Activated CD4-positive, alpha-beta T cell treated with anti-CD3 and anti-CD28 coated beads, Interleukin-2, amount 50 U/mL, for 24 hours (primary cell): ENCODE measurements around the gene HSPA1A.
"Not testable (repeated sequence)": the region's sequence is repeated elsewhere in the genome, so short reads cannot be mapped to it uniquely, and the experiment has no call there.

ENCODE experiments used
- DNase-seq, 2 donors: peaks; one replicate each; pipeline ENCODE4 v3.0.0-alpha.2; 2020; ENCODE audit warnings: low read depth in 1 of 2, low spot score in 1 of 2

Gene HSPA1A

GRCh38 chr6:31781244-31782125 is 33.9 kb upstream of the HSPA1A start:
- no peak for DNase-seq

- DNase-seq = no peak
Measured at GRCh38 chr6:31782126-31782855, 33.1 kb upstream of the HSPA1A start.

- DNase-seq = no peak
Measured at GRCh38 chr6:31784098-31784925, 31.0 kb upstream of the HSPA1A start.

- DNase-seq = no peak
Measured at GRCh38 chr6:31785475-31785874, 29.9 kb upstream of the HSPA1A start.

- DNase-seq = no peak
Measured at GRCh38 chr6:31791324-31792089, 23.8 kb upstream of the HSPA1A start.

- no peak for DNase-seq
Measured at GRCh38 chr6:31792090-31792374, 23.3 kb upstream of the HSPA1A start.

- no peak for DNase-seq
Measured at GRCh38 chr6:31792761-31793171, 22.6 kb upstream of the HSPA1A start.

GRCh38 chr6:31793927-31794245 is 21.5 kb upstream of the HSPA1A start:
- not testable (repeated sequence) for DNase-seq

GRCh38 chr6:31794294-31794865 is 21.0 kb upstream of the HSPA1A start:
- no peak for DNase-seq

GRCh38 chr6:31794866-31795615 is 20.3 kb upstream of the HSPA1A start:
- DNase-seq = peak in 1 of 2 donors; percentile 33

- DNase-seq = peak; percentile 69 to 72
Measured at GRCh38 chr6:31795616-31796298, 19.6 kb upstream of the HSPA1A start, which contains the start of gene VARS1. Gene VARS1, minus strand, starts transcription at chr6:31795752. Its CDS starts 535 bp downstream, at chr6:31795217.

GRCh38 chr6:31796993-31797385 is 18.4 kb upstream of the HSPA1A start:
- DNase-seq = no peak

- no peak for DNase-seq
Measured at GRCh38 chr6:31797588-31797987, 17.8 kb upstream of the HSPA1A start.

- no peak for DNase-seq
Measured at GRCh38 chr6:31799781-31800180, 15.6 kb upstream of the HSPA1A start.

GRCh38 chr6:31801031-31801927 is 14.1 kb upstream of the HSPA1A start:
- DNase-seq = not testable (repeated sequence)

- no peak for DNase-seq
Measured at GRCh38 chr6:31805939-31806469, 9.3 kb upstream of the HSPA1A start.

- peak; percentile 91 to 95 for DNase-seq
Measured at GRCh38 chr6:31806470-31807272, 8.7 kb upstream of the HSPA1A start, which contains the start of gene LSM2. Gene LSM2, minus strand, starts transcription at chr6:31806966. Its CDS starts 209 bp downstream, at chr6:31806757.
